Central memory CD8-positive, alpha-beta T cell (primary cell): ENCODE data around the gene NRXN3.

Source experiments
- ATAC-seq: fragments of 150-1000 bp; cut with Tn5 transposase; replicated peaks from 2 replicates; pipeline ENCODE4 v1.10.0; 2022; ENCODE audit warnings: mild to moderate bottlenecking, moderate FRiP score, moderate number of reproducible peaks; ENCODE audit not compliant: poor library complexity, severe bottlenecking; ENCODE audit errors: extremely low read depth
- DNase-seq, 2 donors: peaks; one replicate each; pipeline ENCODE4 v3.0.0; 2021; ENCODE audit warnings: low spot score in 2 of 2
- H3K27ac Mint-ChIP-seq: one replicate; pipeline ENCODE4 v1.8.0; 2022; ENCODE audit warnings: low read depth, mild to moderate bottlenecking, moderate library complexity, mixed read lengths
- H3K27me3 Mint-ChIP-seq: one replicate; pipeline ENCODE4 v1.8.0; 2022; ENCODE audit warnings: mixed read lengths
- H3K36me3 Mint-ChIP-seq: one replicate; pipeline ENCODE4 v1.8.0; 2022; ENCODE audit warnings: mild to moderate bottlenecking, moderate library complexity, mixed read lengths; ENCODE audit not compliant: insufficient read depth
- H3K4me1 Mint-ChIP-seq: one replicate; pipeline ENCODE4 v1.8.0; 2022; ENCODE audit warnings: mixed read lengths
- H3K4me3 Mint-ChIP-seq: one replicate; pipeline ENCODE4 v1.8.0; 2022; ENCODE audit warnings: mild to moderate bottlenecking, moderate library complexity, mixed read lengths
- H3K9me3 Mint-ChIP-seq: one replicate; pipeline ENCODE4 v1.8.0; 2022; ENCODE audit warnings: mixed read lengths

Gene NRXN3

DNA sequence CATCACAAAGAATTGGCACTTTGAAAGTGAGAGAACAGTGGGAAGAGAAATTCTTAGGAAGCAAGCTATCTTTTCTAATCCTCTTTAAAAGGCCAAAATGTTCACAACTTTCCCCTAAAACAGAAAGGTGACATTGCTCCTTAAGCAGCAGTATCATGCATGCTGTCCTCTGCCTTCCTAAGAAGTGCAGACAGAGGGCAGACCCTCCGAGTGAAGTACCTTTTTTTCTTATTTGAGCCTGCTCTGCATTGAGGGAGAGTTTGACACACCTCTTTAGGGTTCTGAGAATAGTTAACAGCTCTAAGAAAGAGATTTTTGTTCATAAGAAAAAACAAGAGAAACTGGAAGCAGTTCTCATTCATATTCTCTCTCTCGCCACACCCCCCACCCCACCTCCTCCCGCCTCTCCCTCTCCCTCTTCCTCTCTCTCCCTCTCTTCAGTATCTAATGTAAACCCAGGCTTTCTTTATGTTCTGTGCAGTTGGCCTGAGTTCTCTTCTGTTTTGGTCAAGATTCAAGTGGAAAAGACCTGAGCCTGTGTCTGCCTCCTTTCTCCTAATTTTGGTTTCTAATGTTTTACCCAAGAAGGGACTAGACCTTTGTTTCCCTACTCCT lies 1332.1 kb downstream of the NRXN3 start:
- Mint-ChIP-seq H3K27me3 (no peaks in the 10 kb centered on the region), H3K4me3 (no peak overlapping the region), H3K4me1 (no peaks in the 10 kb centered on the region), H3K36me3 (no peaks in the 10 kb centered on the region), H3K9me3 (peaks cover 16% of the 10 kb centered on the region), H3K27ac (no peak overlapping the region)
- ATAC-seq (no peak), DNase-seq (no peak)

DNA sequence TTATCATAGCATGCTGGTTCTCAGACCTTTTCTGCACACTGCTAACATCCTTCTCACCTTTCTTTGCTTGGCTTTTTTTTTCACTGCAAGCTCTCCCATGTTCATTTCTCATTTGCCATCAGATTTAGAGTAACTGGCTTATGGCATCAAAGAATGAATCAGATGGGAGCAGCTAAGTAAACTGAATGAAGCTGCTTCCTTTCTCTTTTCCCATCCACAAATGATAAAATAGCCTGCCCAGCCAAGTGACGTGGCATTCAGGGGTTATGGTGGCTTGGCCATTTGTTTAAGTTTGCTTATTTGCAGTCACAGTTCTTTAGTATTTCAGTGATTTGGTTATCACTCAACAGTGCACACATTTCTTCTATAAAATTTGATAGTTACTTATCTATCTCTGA lies 1332.6 kb downstream of the NRXN3 start:
- no peak for ATAC-seq
- peaks cover 16% of the 10 kb centered on the region for H3K9me3 Mint-ChIP-seq
- H3K27ac Mint-ChIP-seq: no peak overlapping the region
- H3K4me3 Mint-ChIP-seq: no peak overlapping the region
- no peaks in the 10 kb centered on the region for H3K4me1 Mint-ChIP-seq
- no peak for DNase-seq
- no peaks in the 10 kb centered on the region for H3K27me3 Mint-ChIP-seq
- no peaks in the 10 kb centered on the region for H3K36me3 Mint-ChIP-seq

DNA sequence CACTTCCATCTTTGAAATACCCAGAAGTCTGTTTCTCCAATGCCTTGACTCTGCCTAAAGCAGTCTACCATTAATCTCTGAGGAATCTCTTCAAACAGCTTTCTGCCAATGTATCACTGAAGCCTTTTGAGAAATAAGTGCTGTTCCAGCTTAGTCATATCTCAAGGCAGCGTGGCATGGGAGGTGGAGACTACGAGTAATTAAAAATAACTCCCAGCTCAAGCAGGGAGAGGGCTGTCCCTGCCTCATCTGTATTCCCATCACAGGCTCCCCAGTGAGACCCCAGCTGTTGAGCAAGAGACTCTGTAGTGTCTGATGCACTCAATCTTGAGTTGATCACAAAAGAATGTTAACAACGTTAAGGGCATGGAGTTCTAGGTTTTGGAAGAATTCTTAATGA lies 1340.5 kb downstream of the NRXN3 start:
- H3K27me3 Mint-ChIP-seq: no peaks in the 10 kb centered on the region
- no peak for DNase-seq
- no peak for ATAC-seq

DNA sequence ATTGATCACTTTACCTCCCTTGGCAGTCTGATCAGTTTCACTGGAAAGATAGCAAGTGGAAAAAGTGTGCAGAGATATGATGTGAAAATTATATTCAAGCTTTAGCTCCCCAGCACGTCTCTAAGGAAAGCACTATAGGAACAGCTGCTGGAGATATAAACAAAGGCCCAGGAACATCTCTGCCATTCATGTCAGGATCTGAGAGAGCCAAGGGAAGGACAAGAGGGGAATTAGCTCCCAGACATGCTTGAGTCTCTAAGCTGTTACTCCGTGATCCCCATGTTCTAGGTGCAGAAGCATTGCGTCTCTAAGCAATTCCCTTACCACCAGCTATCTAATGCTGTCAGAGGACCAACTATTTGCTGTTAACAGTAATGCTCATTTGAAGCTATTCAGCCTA lies 1341.0 kb downstream of the NRXN3 start:
- Mint-ChIP-seq H3K4me3 (no peak overlapping the region), H3K27me3 (no peaks in the 10 kb centered on the region), H3K9me3 (no peaks in the 10 kb centered on the region), H3K4me1 (no peaks in the 10 kb centered on the region), H3K36me3 (no peaks in the 10 kb centered on the region), H3K27ac (no peak overlapping the region)
- no peak for ATAC-seq
- DNase-seq: no peak

More for the DNA sequence above, 1340.5 kb downstream of the NRXN3 start:
- Mint-ChIP-seq H3K27ac (no peak overlapping the region), H3K4me1 (no peaks in the 10 kb centered on the region), H3K36me3 (no peaks in the 10 kb centered on the region), H3K4me3 (no peak overlapping the region), H3K9me3 (no peaks in the 10 kb centered on the region)

DNA sequence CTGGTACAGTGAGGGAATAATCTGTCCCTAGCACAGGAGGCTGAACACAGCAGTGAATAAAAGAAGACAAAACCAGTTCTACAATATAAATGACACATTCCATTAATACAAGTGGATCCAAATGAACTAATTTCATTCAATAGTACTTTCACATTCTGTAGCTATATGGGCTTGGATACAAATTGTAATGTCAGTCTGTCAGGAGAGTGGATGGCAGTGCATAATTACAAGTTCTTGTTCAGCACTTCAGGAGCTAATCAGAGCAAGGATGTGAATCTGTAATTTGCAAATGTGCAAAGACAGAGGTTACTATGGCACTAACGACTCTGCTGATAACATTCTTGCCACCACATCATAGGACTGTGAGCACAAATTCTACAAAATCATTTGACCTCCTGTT lies 1343.3 kb downstream of the NRXN3 start:
- Mint-ChIP-seq H3K27me3 (no peaks in the 10 kb centered on the region), H3K4me3 (no peak overlapping the region), H3K4me1 (no peaks in the 10 kb centered on the region), H3K9me3 (no peaks in the 10 kb centered on the region), H3K36me3 (no peaks in the 10 kb centered on the region), H3K27ac (no peak overlapping the region)
- no peak for ATAC-seq
- no peak for DNase-seq

DNA sequence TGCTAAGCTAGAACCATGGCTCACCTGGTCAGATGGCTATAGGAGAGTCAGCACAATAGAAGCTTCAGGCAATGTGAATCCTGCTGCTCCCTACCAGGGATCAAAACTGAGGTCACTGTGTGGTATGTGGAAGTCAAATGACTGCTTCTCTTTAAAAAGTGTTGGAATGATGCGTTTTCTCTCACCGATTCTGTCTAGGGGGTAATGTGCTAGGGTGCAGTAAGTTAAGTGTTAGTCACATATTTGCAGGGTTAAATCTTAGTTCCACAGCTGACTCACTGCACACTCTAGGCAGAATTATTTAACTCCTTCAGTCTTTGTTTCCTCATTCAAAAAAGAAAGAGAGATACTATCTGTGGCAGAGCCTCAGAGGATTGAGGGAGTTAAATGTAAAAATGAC lies 1344.5 kb downstream of the NRXN3 start:
- Mint-ChIP-seq H3K27ac (no peak overlapping the region), H3K4me1 (no peaks in the 10 kb centered on the region), H3K27me3 (no peaks in the 10 kb centered on the region), H3K9me3 (no peaks in the 10 kb centered on the region), H3K36me3 (no peaks in the 10 kb centered on the region), H3K4me3 (no peak overlapping the region)
- DNase-seq (no peak), ATAC-seq (no peak)

DNA sequence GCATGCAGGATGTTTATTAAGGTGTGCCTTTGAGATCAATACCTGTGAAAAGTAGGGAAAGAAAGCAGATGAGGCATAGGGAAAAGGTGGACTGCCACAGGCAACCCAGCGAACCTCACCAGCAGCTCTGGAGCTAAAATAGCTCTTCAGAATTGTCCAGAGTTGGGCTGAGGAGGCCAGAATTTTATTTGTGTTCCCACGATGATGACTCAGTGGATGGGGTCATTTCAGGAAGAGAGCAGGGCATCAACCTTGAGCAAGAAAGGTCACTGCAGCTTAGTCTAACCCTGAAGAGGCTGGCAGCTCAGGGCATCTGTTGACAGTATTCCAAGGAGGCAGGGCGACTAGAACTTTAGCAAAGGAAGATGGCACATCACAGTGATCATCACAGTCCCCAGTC lies 1345.0 kb downstream of the NRXN3 start:
- Mint-ChIP-seq H3K9me3 (no peaks in the 10 kb centered on the region), H3K4me1 (no peaks in the 10 kb centered on the region), H3K4me3 (no peak overlapping the region), H3K36me3 (no peaks in the 10 kb centered on the region), H3K27ac (no peak overlapping the region), H3K27me3 (no peaks in the 10 kb centered on the region)
- ATAC-seq (no peak), DNase-seq (no peak)

DNA sequence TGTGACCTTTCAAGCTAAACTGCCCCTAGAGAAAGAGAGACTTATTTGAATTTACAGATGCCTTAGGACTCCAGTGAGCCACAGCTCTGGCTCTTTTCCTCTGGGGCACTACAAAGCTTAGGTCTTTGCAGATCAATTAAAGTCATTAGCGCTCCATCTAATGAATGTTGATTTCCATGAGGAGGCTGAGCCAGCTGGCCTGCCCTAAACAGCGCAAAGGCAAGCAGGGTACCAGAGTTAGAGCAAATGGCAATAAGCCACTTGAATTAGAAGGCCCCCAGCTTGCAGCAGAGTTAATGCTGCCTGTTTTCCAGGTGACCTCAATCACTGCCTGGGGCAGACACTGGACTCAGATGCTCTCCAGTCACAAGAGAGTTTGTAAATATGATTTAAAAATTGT lies 1345.8 kb downstream of the NRXN3 start:
- no peaks in the 10 kb centered on the region for H3K36me3 Mint-ChIP-seq
- no peak overlapping the region for H3K4me3 Mint-ChIP-seq
- no peaks in the 10 kb centered on the region for H3K27me3 Mint-ChIP-seq
- ATAC-seq: no peak
- no peaks in the 10 kb centered on the region for H3K4me1 Mint-ChIP-seq
- H3K9me3 Mint-ChIP-seq: no peaks in the 10 kb centered on the region
- H3K27ac Mint-ChIP-seq: no peak overlapping the region
- no peak for DNase-seq

DNA sequence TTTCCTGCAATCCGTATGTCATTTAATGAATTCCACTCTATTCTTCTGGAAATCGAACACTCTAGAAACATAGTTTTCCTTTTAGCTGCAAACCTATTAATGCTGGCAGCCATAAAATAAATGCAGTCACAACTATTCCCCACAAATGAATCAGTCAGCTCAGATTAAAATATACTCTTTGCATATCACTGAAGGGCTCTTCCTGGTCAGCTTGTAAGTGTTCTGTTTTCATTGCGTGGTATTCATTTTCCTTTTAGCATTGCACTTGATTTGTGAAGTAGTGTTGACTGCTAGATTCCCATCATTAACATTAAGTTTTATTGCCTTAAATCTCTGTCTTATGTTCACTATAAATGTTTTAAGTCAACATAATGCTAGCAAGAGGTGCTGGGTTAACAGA lies 1355.2 kb downstream of the NRXN3 start:
- DNase-seq: no peak
- no peaks in the 10 kb centered on the region for H3K4me1 Mint-ChIP-seq
- H3K27me3 Mint-ChIP-seq: no peaks in the 10 kb centered on the region
- ATAC-seq: no peak
- H3K27ac Mint-ChIP-seq: no peak overlapping the region
- H3K36me3 Mint-ChIP-seq: no peaks in the 10 kb centered on the region
- H3K9me3 Mint-ChIP-seq: peaks cover 8% of the 10 kb centered on the region
- no peak overlapping the region for H3K4me3 Mint-ChIP-seq

DNA sequence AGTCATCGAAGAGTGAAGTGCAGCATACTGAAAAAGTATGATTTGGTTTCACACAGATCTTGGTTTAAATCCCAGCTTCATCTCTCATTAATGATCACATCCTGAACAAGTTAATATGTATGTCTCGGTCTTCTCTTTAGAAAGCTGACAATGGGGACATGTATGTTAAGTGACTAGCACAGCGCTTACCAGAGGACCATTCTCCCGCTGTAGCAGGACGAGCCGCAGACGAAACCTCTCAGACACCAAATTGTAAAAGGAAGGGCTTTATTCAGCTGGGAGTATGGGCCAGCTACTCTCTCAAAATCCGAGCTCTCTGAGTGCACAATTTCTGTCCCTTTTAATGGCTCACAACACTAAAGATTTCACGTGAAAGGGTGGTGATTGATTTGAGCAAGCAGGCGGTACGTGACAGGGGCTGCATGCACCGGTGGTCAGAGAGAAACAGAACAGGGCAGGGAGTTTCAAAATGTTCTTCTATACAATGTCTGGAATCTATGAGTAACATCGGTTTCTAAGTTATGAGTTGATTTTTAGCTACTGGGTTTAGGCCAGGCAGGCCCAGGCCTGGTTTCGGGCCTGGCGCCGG lies 1358.7 kb downstream of the NRXN3 start:
- Mint-ChIP-seq H3K27ac (no peak overlapping the region), H3K36me3 (no peaks in the 10 kb centered on the region), H3K9me3 (no peaks in the 10 kb centered on the region), H3K4me1 (no peaks in the 10 kb centered on the region), H3K4me3 (no peak overlapping the region), H3K27me3 (no peaks in the 10 kb centered on the region)
- no peak for DNase-seq
- no peak for ATAC-seq

DNA sequence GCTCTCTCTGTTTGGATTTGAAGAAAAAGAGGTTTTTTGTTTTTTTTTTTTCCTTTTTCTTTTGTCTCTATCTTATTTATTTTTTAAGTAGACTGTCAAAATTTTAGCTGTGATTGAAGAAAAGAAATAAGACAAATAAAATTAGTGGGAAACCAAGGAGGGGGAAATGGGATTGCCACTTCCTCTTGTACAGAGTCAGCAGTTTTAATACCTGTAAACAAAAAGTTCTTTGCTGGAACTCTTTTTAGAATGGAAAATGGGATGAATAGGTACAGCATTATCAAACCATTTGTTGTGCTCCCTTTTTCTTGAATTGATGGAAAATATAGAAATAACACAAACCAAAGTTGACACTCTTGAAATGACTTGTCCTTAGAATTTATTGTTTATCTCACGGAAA lies 1360.4 kb downstream of the NRXN3 start:
- DNase-seq: no peak
- no peaks in the 10 kb centered on the region for H3K9me3 Mint-ChIP-seq

DNA sequence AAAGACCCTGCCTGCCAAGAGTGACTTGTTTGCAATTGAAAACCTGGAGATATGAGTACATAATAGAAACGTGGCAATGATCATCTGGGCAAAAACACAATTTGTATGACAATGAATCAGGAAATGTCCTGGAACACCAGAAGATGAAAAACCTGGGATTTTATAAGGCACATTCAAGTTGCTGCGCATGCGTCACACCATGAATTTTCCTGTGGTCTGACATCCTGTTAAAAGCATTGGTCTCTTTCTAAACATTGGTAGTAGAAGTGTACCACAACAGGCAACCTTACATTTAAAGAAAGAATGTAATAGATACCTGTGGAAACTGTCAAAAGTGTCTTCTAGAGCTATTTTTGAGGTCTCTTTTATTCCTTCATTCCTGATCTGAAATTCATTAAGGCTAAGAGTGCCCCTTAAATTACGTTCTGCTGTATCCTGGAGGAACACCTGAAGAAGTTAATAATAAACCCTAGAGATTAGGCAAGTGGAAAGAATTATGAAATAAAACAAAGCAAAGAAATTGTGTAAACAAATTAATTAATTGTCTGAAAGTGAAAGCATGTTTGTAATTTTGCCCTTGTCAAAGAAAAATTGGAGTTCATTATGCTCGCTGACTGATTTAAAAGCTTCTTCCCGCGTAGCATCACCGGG lies 1364.7 kb downstream of the NRXN3 start:
- no peaks in the 10 kb centered on the region for H3K36me3 Mint-ChIP-seq
- no peak overlapping the region for H3K4me3 Mint-ChIP-seq
- H3K27ac Mint-ChIP-seq: no peak overlapping the region
- ATAC-seq: no peak
- no peaks in the 10 kb centered on the region for H3K27me3 Mint-ChIP-seq
- DNase-seq: no peak
- H3K9me3 Mint-ChIP-seq: peaks cover 13% of the 10 kb centered on the region
- H3K4me1 Mint-ChIP-seq: no peaks in the 10 kb centered on the region

More for the DNA sequence above, 1360.4 kb downstream of the NRXN3 start:
- Mint-ChIP-seq H3K4me1 (no peaks in the 10 kb centered on the region), H3K4me3 (no peak overlapping the region), H3K36me3 (no peaks in the 10 kb centered on the region), H3K27me3 (no peaks in the 10 kb centered on the region), H3K27ac (no peak overlapping the region)
- ATAC-seq: no peak

DNA sequence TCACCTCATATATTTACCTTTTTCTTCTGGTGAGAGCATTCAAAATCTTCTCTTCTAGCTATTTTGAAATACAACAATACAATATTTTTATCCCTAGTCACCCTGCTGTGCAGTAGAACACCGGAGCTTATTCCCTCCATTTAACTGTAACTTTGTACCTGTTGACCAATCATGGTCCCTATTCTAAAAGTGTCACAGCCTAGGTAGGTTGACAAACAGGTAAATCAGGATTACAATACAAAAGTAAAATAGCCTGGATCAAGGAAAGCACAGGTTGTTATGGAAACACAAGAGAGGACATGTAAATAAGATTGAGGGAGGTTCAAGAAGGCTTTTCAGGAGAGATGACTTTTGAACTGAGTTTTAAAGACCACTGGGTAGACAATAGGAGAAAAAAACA lies 1370.2 kb downstream of the NRXN3 start:
- no peak overlapping the region for H3K27ac Mint-ChIP-seq
- peaks cover 24% of the 10 kb centered on the region for H3K9me3 Mint-ChIP-seq
- no peaks in the 10 kb centered on the region for H3K27me3 Mint-ChIP-seq
- H3K4me3 Mint-ChIP-seq: no peak overlapping the region
- no peaks in the 10 kb centered on the region for H3K36me3 Mint-ChIP-seq
- no peaks in the 10 kb centered on the region for H3K4me1 Mint-ChIP-seq
- no peak for DNase-seq
- ATAC-seq: no peak
